ENCODE results near the gene RESF1. TPM values are rescaled to one million over a fixed set of nuclear protein-coding genes. Genes with fewer than 3 reads are reported as not detected.

Gene RESF1
- total RNA-seq, 1 experiment from 2014 or later: 64.7 TPM

- CTCF ChIA-PET: no interaction called here
- no peak for DNase-seq (ENCODE audit: low read depth, low spot score)
These were observed 4.0 kb upstream of the RESF1 start for GRCh38 chr12:31954925-31955858.

More at GRCh38 chr12:31954925-31955858, 4.0 kb upstream of the RESF1 start:
- no peak for TF ChIP-seq ZFX (IDR thresholded peaks at IDR 0.05)
- no peak for TF ChIP-seq ZNF274 (IDR thresholded peaks at IDR 0.05; ENCODE audit: low read depth, low read length)
- TF ChIP-seq, protein P1, sequence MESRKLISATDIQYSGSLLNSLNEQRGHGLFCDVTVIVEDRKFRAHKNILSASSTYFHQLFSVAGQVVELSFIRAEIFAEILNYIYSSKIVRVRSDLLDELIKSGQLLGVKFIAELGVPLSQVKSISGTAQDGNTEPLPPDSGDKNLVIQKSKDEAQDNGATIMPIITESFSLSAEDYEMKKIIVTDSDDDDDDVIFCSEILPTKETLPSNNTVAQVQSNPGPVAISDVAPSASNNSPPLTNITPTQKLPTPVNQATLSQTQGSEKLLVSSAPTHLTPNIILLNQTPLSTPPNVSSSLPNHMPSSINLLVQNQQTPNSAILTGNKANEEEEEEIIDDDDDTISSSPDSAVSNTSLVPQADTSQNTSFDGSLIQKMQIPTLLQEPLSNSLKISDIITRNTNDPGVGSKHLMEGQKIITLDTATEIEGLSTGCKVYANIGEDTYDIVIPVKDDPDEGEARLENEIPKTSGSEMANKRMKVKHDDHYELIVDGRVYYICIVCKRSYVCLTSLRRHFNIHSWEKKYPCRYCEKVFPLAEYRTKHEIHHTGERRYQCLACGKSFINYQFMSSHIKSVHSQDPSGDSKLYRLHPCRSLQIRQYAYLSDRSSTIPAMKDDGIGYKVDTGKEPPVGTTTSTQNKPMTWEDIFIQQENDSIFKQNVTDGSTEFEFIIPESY (IDR thresholded peaks at IDR 0.05; ENCODE audit: extremely low read depth, insufficient replicate concordance, low read length): no peak
- TF ChIP-seq RAD21 (IDR thresholded peaks at IDR 0.05; ENCODE audit: low read depth): no peak
- TF ChIP-seq EGR1 (IDR thresholded peaks at IDR 0.05; ENCODE audit: low read depth): no peak
- no peak for TF ChIP-seq TCF7L2 (IDR thresholded peaks at IDR 0.05; ENCODE audit: borderline replicate concordance, extremely low read depth, insufficient read depth, insufficient read length)
- TF ChIP-seq POLR2A (IDR thresholded peaks at IDR 0.05; ENCODE audit: borderline replicate concordance, extremely low read depth, insufficient read depth, insufficient read length): no peak
- TF ChIP-seq JUND (IDR thresholded peaks at IDR 0.05): no peak
- no peak for TF ChIP-seq YY1 (IDR thresholded peaks at IDR 0.05; ENCODE audit: extremely low read depth, insufficient replicate concordance, low read depth, low read length)
- Histone ChIP-seq H4K20me1 (ENCODE audit: insufficient read depth) (no peaks in the 10 kb centered on the region), H3K4me3 (replicated peaks in 1 of 2; ENCODE audit: low read depth in 1 of 2, low read length in 2 of 2) (no peak overlapping the region), H3K4me1 (ENCODE audit: control insufficient read depth in 1 of 2, insufficient read depth in 2 of 2, low read length in 2 of 2) (peaks cover 9 to 24% of the 10 kb centered on the region in 2 experiments; a peak in 3 of 4 replicates), H3K9ac (ENCODE audit: low read length) (no peak overlapping the region), H3K9me2 (ENCODE audit: insufficient read depth) (no peaks in the 10 kb centered on the region), H3K9me3 (ENCODE audit: control insufficient read depth in 1 of 2, insufficient read depth in 1 of 2, low read depth in 1 of 2, low read length in 2 of 2) (no peaks in the 10 kb centered on the region), H3K4me2 (ENCODE audit: low read length) (no peak overlapping the region), H3K79me2 (ENCODE audit: insufficient read depth, low read length) (peaks cover 6% of the 10 kb centered on the region), H3K27ac (ENCODE audit: low read depth, low read length) (no peak overlapping the region), H2AFZ (ENCODE audit: low read depth, low read length, poor library complexity, severe bottlenecking) (no peak overlapping the region), H3K36me3 (ENCODE audit: control insufficient read depth in 1 of 2, insufficient read depth in 2 of 2, low read length in 2 of 2) (no peaks in the 10 kb centered on the region), H3K27me3 (ENCODE audit: insufficient read depth, low read length) (no peaks in the 10 kb centered on the region)
- POLR2A ChIA-PET: interaction anchor here (1.2 kb wide), 1 partner anchor 209 kb away, joined by 3 read pairs; no protein-coding TSS in a partner anchor
- RAD21 ChIA-PET (ENCODE audit: low non-redundant PET in 1 of 2, low total read pairs in 2 of 2, uncharacterized antibody in 2 of 2, unreplicated experiment in 2 of 2): no interaction called here
- BruUV-seq (replicated peaks): no TSS peak
- no peak for ATAC-seq
- intact Hi-C loops (cut with micrococcal nuclease): loop anchor here (5.0 kb wide), 2 partner anchors 208 to 223 kb away; no protein-coding TSS in a partner anchor

Measured in HCT116 (cell line).